CD14-positive monocyte (primary cell): ENCODE data around the gene PKP3. TPM values are rescaled to one million over a fixed set of nuclear protein-coding genes. Genes with fewer than 3 reads are reported as not detected.

Experiments used
- DNase-seq, 3 donors: peaks; one replicate each; pipeline ENCODE4 v3.0.0-alpha.2; 2011 to 2022
- H2AFZ ChIP-seq: 2 replicates; pipeline ENCODE4 v1.6.0; 2012; ENCODE audit warnings: mild to moderate bottlenecking, low read depth, low read length, inconsistent platforms; ENCODE audit not compliant: insufficient read depth, poor library complexity, severe bottlenecking
- H3K27ac ChIP-seq, 2 donors: 1 replicate in 1 of 2; 2 replicates in 1 of 2; pipeline ENCODE4 v1.5.1; 2012 to 2013; ENCODE audit warnings: low read length in 2 of 2, control low read depth in 1 of 2, inconsistent platforms in 1 of 2, low read depth in 1 of 2, mild to moderate bottlenecking in 1 of 2
- H3K27me3 ChIP-seq, 2 donors: one replicate each; pipeline versions ENCODE4 v1.6.0 to v1.6.1; 2011 to 2013; ENCODE audit warnings: low read length in 2 of 2; ENCODE audit not compliant: control insufficient read depth in 2 of 2, insufficient read depth in 2 of 2
- H3K36me3 ChIP-seq, 2 donors: replicated peaks in 1 of 2; 1 replicate in 1 of 2; 2 replicates in 1 of 2; pipeline versions ENCODE4 v1.5.1 to v1.6.1; 2012 to 2013; ENCODE audit warnings: low read length in 2 of 2, control low read depth in 1 of 2, inconsistent platforms in 1 of 2, mild to moderate bottlenecking in 1 of 2; ENCODE audit not compliant: insufficient read depth in 2 of 2, control insufficient read depth in 1 of 2
- H3K4me1 ChIP-seq, 2 donors: 1 replicate in 1 of 2; 2 replicates in 1 of 2; pipeline versions ENCODE4 v1.5.1 to v1.6.1; 2012 to 2013; ENCODE audit warnings: low read length in 2 of 2, control low read depth in 1 of 2, inconsistent platforms in 1 of 2, mild to moderate bottlenecking in 1 of 2, moderate library complexity in 1 of 2; ENCODE audit not compliant: insufficient read depth in 2 of 2, control insufficient read depth in 1 of 2
- H3K4me2 ChIP-seq: replicated peaks from 2 replicates; pipeline ENCODE3; 2012; ENCODE audit warnings: low read length, moderate library complexity, mild to moderate bottlenecking; ENCODE audit not compliant: poor library complexity, severe bottlenecking; ENCODE audit errors: extremely low read depth
- H3K4me3 ChIP-seq, 3 experiments: fragments of 200-600 bp in 1 of 3; sonication (generic) in 1 of 3; replicated peaks in 1 of 3; 1 replicate in 2 of 3; 2 replicates in 1 of 3; pipeline ENCODE4 v1.5.1; 2011 to 2013; ENCODE audit warnings: low read length in 3 of 3, mild to moderate bottlenecking in 3 of 3, control low read depth in 2 of 3, low read depth in 2 of 3, inconsistent platforms in 1 of 3, moderate library complexity in 1 of 3
- H3K79me2 ChIP-seq: 2 replicates; pipeline ENCODE4 v1.6.0; 2012; ENCODE audit warnings: mild to moderate bottlenecking, control low read depth, inconsistent platforms, low read length, moderate library complexity; ENCODE audit not compliant: insufficient read depth
- H3K9ac ChIP-seq: 2 replicates; pipeline ENCODE4 v1.6.0; 2017; ENCODE audit warnings: low read length, mild to moderate bottlenecking; ENCODE audit not compliant: insufficient read depth, poor library complexity, severe bottlenecking
- H3K9me3 ChIP-seq, 2 donors: replicated peaks in 1 of 2; 1 replicate in 1 of 2; 2 replicates in 1 of 2; pipeline versions ENCODE4 v1.5.1 to v1.6.1; 2012 to 2013; ENCODE audit warnings: low read length in 2 of 2, control low read depth in 1 of 2; ENCODE audit not compliant: control insufficient read depth in 1 of 2, insufficient read depth in 1 of 2
- H4K20me1 ChIP-seq: 2 replicates; pipeline ENCODE4 v1.6.0; 2012; ENCODE audit warnings: mild to moderate bottlenecking, low read length, control low read depth, moderate library complexity; ENCODE audit not compliant: insufficient read depth
- H3K27ac Mint-ChIP-seq, 7 donors: one replicate each; pipeline ENCODE4 v1.8.0; 2020; ENCODE audit warnings: mild to moderate bottlenecking in 7 of 7, mixed read lengths in 7 of 7, moderate library complexity in 6 of 7, inconsistent platforms in 2 of 7
- H3K27me3 Mint-ChIP-seq, 3 donors: one replicate each; pipeline ENCODE4 v1.8.0; 2021 to 2022; ENCODE audit warnings: low read depth in 3 of 3, mild to moderate bottlenecking in 3 of 3, mixed read lengths in 3 of 3, moderate library complexity in 3 of 3, inconsistent platforms in 1 of 3
- H3K36me3 Mint-ChIP-seq, 2 donors: one replicate each; pipeline ENCODE4 v1.8.0; 2020; ENCODE audit warnings: mixed read lengths in 2 of 2, inconsistent platforms in 1 of 2, mild to moderate bottlenecking in 1 of 2
- H3K4me1 Mint-ChIP-seq: one replicate; pipeline ENCODE4 v1.8.0; 2020; ENCODE audit warnings: mild to moderate bottlenecking, mixed read lengths
- H3K4me3 Mint-ChIP-seq, 2 donors: one replicate each; pipeline ENCODE4 v1.8.0; 2020; ENCODE audit warnings: mild to moderate bottlenecking in 2 of 2, mixed read lengths in 2 of 2, moderate library complexity in 1 of 2
- H3K9me3 Mint-ChIP-seq, 7 donors: one replicate each; pipeline ENCODE4 v1.8.0; 2020 to 2022; ENCODE audit warnings: mixed read lengths in 7 of 7, mild to moderate bottlenecking in 6 of 7, moderate library complexity in 6 of 7, inconsistent platforms in 2 of 7
- WGBS: methylation state at CpG from one replicate; pipeline ENCODE4 v1.1.5; 2013; ENCODE audit warnings: missing lambda C conversion rate; ENCODE audit not compliant: insufficient coverage; 5-methylcytosine and 5-hydroxymethylcytosine counted together
- intact Hi-C, 2 donors: fragments of 100-400 bp; cut with micrococcal nuclease; formaldehyde crosslinking; loops; one replicate each; pipeline versions ENCODE4 v1.15.0 to v1.15.1; 2023
- polyA plus RNA-seq, 3 donors: library from polyadenylated mRNA; depleted of rRNA in 1 of 3; unstranded in 2 of 3; stranded (reverse) in 1 of 3; fragments of 300-500 nt in 2 of 3; fragments of >200 nt in 1 of 3; fragmentation: Illumina TruSeq in 2 of 3; gene quantifications; 1 replicate in 2 of 3; 2 replicates in 1 of 3; pipeline ENCODE4 v1.2.3, GENCODE V29; 2012 to 2021
- TF ChIP-seq, protein P1 (sequence below): fragments of 200-600 bp; IDR thresholded peaks from one replicate; pipeline ENCODE4 v1.8.0; 2022; ENCODE audit warnings: antibody characterized with exemption, mild to moderate bottlenecking

PKP3 gene
- polyA plus RNA-seq, 3 donors, result not detected

DNA sequence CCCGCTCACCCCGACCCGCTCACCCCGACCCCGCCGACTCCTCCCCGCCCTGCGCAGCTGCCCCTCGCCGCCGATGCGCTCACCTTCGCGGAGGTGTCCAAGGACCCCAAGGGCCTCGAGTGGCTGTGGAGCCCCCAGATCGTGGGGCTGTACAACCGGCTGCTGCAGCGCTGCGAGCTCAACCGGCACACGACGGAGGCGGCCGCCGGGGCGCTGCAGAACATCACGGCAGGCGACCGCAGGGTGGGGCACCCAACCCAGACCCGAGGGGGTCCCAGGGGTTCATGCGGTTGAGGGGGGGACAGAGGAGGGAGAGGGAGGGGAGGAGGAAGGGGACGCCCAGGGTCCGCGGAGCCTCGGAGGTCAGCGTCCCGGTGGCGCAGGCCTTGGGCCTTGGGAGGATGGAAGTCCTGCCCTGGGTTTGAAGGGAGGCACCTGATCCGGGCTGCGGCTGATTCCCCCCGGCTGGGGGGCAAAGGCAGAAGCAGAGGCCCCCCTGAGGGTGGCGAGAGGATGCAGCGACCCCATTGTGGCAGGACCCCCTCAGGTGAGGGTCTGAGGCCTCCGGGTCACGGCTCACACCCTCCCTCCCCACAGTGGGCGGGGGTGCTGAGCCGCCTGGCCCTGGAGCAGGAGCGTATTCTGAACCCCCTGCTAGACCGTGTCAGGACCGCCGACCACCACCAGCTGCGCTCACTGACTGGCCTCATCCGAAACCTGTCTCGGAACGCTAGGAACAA is 9.2 kb downstream of the PKP3 start:
- H3K4me2 ChIP-seq, result no peak overlapping the region
- H3K4me1 ChIP-seq, result peaks cover 15 to 21% of the 10 kb centered on the region in 2 donors
- H3K27ac ChIP-seq, result no peak overlapping the region
- no peak overlapping the region for H3K27ac Mint-ChIP-seq
- no peak overlapping the region for H2AFZ ChIP-seq
- H3K36me3 ChIP-seq, result no peaks in the 10 kb centered on the region
- H3K27me3 ChIP-seq, result no peaks in the 10 kb centered on the region
- H3K9me3 ChIP-seq, result peaks cover 7 to 13% of the 10 kb centered on the region in 2 donors
- H3K4me1 Mint-ChIP-seq, result peaks cover 7% of the 10 kb centered on the region
- intact Hi-C loops, result no loop called here
- DNase-seq, result no peak
- no peaks in the 10 kb centered on the region for H3K36me3 Mint-ChIP-seq
- TF ChIP-seq, protein P1, sequence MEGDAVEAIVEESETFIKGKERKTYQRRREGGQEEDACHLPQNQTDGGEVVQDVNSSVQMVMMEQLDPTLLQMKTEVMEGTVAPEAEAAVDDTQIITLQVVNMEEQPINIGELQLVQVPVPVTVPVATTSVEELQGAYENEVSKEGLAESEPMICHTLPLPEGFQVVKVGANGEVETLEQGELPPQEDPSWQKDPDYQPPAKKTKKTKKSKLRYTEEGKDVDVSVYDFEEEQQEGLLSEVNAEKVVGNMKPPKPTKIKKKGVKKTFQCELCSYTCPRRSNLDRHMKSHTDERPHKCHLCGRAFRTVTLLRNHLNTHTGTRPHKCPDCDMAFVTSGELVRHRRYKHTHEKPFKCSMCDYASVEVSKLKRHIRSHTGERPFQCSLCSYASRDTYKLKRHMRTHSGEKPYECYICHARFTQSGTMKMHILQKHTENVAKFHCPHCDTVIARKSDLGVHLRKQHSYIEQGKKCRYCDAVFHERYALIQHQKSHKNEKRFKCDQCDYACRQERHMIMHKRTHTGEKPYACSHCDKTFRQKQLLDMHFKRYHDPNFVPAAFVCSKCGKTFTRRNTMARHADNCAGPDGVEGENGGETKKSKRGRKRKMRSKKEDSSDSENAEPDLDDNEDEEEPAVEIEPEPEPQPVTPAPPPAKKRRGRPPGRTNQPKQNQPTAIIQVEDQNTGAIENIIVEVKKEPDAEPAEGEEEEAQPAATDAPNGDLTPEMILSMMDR, result no peak
- peaks cover 0 to 10% (median 7%) of the 10 kb centered on the region in 7 donors for H3K9me3 Mint-ChIP-seq
- H3K9ac ChIP-seq, result no peak overlapping the region
- 70% methylated on average over 45 of the region's 55 CpGs for WGBS
- H4K20me1 ChIP-seq, result no peaks in the 10 kb centered on the region
- H3K4me3 ChIP-seq, result no peak overlapping the region
- H3K79me2 ChIP-seq, result no peaks in the 10 kb centered on the region
- peaks cover 1 to 26% (median 7%) of the 10 kb centered on the region in 3 donors for H3K27me3 Mint-ChIP-seq
- H3K4me3 Mint-ChIP-seq, result no peak overlapping the region

GRCh38 chr11:403761-404431 is 9.9 kb downstream of the PKP3 start:
- H4K20me1 ChIP-seq, result no peaks in the 10 kb centered on the region
- Mint-ChIP-seq H3K9me3 (peaks cover 0 to 9% (median 5%) of the 10 kb centered on the region in 7 donors), H3K4me3 (no peak overlapping the region), H3K36me3 (no peaks in the 10 kb centered on the region), H3K27me3 (peaks cover 1 to 23% (median 5%) of the 10 kb centered on the region in 3 donors), H3K4me1 (peaks cover 7% of the 10 kb centered on the region), H3K27ac (no peak overlapping the region)
- no peak overlapping the region for H2AFZ ChIP-seq
- H3K4me3 ChIP-seq, result no peak overlapping the region
- TF ChIP-seq, protein P1, result no peak
- no peaks in the 10 kb centered on the region for H3K36me3 ChIP-seq
- H3K27me3 ChIP-seq, result no peaks in the 10 kb centered on the region
- H3K9me3 ChIP-seq, result peaks cover 7 to 10% of the 10 kb centered on the region in 2 donors
- intact Hi-C loops, result no loop called here
- H3K79me2 ChIP-seq, result no peaks in the 10 kb centered on the region
- H3K4me2 ChIP-seq, result no peak overlapping the region
- H3K4me1 ChIP-seq, result peaks cover 15 to 21% of the 10 kb centered on the region in 2 donors
- no peak overlapping the region for H3K9ac ChIP-seq
- H3K27ac ChIP-seq, result no peak overlapping the region
- 92% methylated on average over 26 of the region's 27 CpGs for WGBS
- DNase-seq, result no peak
